ENCODE results near the gene NLRP1.

The NLRP1 gene

GRCh38 chr17:5553479-5553878, 30.8 kb downstream of the NLRP1 start:
- no peak for DNase-seq

- DNase-seq, result no peak
Observed at GRCh38 chr17:5552841-5553240, 31.5 kb downstream of the NLRP1 start.

- no peak for DNase-seq
Observed at GRCh38 chr17:5545051-5545987, 39.0 kb downstream of the NLRP1 start.

- no peak for DNase-seq
Observed at GRCh38 chr17:5544115-5544514, 40.2 kb downstream of the NLRP1 start.

GRCh38 chr17:5541610-5542202, 42.6 kb downstream of the NLRP1 start:
- no peak for DNase-seq

- no peak for DNase-seq
Observed at GRCh38 chr17:5540321-5540720, 44.0 kb downstream of the NLRP1 start.

- no peak for DNase-seq
Observed at GRCh38 chr17:5539286-5539685, 45.0 kb downstream of the NLRP1 start.

- no peak for DNase-seq
Observed at GRCh38 chr17:5536866-5537650, 47.3 kb downstream of the NLRP1 start.

GRCh38 chr17:5535436-5535835, 48.9 kb downstream of the NLRP1 start:
- no peak for DNase-seq

GRCh38 chr17:5533486-5534315, 50.6 kb downstream of the NLRP1 start:
- no peak for DNase-seq

GRCh38 chr17:5532581-5532980, 51.7 kb downstream of the NLRP1 start:
- DNase-seq, result no peak

GRCh38 chr17:5531085-5531418, 53.3 kb downstream of the NLRP1 start:
- DNase-seq, result no peak

GRCh38 chr17:5530265-5531084, 53.8 kb downstream of the NLRP1 start:
- DNase-seq, result no peak

- no peak for DNase-seq
Observed at GRCh38 chr17:5527601-5528250, 56.6 kb downstream of the NLRP1 start.

- no peak for DNase-seq
Observed at GRCh38 chr17:5526821-5527598, 57.3 kb downstream of the NLRP1 start.

- DNase-seq, result no peak
Observed at GRCh38 chr17:5523249-5523648, 61.1 kb downstream of the NLRP1 start.

GRCh38 chr17:5522476-5522875, 61.8 kb downstream of the NLRP1 start:
- no peak for DNase-seq

- DNase-seq, result no peak
Observed at GRCh38 chr17:5516060-5516792, 68.1 kb downstream of the NLRP1 start.

GRCh38 chr17:5514976-5515375, 69.3 kb downstream of the NLRP1 start:
- no peak for DNase-seq

GRCh38 chr17:5513628-5514027, 70.7 kb downstream of the NLRP1 start:
- DNase-seq, result peak; percentile 36
